Midbrain (tissue), 1 donor: ENCODE results near the gene ROM1.

Experiments used
- DNase-seq: peaks from one replicate; lab custom pipeline; 2025; lab: John Stamatoyannopoulos, UW

ROM1 gene

DNA sequence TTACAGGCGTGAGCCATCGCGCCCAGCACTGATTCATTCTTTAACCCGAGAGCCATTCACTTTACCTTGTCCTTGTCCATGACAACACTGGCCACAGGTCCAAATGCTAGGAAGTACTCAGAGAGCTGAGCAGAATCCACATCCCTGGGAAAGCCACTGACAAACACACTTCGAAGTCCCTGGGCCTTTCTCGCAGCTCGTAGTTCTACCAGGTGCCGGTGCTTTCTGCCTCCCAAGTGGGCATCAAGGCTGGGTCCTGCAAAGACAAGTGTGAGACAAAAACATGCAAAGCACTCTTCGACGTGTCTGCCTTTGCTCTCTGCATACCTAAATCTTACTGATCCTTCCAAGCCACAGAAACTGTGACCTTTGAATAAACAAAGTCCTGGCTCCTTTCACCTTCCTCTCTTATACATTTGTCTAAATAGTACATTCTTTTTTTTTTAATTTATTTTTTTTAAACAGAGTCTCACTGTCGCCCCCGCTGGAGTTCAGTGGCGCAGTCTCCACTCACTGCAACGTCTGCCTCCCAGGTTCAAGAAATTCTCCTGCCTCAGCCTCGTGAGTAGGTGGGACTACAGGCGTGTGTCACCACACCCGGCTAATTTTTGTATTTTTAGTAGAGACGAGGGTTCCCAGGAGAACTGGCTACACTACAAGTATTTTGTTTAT lies 24.0 kb upstream of the ROM1 start:
- no peak for DNase-seq

DNA sequence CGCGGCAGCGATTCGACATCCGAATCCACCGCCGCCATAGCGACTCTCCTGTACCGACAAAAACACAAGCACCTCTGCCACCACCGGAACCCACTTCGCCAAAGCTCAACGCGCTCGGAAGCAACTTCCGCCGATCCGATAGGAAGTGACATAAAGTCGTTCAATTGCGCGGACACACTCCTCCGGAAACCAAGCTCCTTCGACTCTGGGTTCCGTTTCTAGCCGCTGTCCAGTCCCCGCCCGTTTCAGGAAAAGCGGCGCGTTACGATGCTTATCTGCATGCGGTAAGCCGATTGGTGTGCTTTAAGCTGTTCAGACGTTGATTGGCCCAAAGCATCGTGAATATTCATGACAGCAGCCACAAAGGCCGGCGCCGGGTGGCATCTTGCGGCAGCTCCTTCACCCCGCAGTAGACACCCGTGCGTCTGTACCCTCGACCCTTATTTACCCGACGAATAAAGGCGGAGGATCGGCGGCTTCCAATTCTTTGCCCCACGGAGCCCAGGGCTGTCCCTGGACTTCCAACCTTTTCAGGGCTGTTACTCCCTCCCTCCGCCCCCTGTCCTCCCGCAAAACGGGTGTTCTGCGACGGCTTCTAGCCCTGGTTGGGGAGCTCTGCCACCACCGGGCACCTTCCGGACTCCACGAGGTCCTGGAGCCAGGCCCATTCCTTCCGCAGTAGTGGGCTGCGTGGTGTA lies 21.5 kb upstream of the ROM1 start, which contains the start of gene TUT1:
TUT1 (minus strand) TSS at position 76 of the 698 bp plus-strand sequence; CDS start at position 38, 38 bp downstream.
- DNase-seq: peak; percentile 99

DNA sequence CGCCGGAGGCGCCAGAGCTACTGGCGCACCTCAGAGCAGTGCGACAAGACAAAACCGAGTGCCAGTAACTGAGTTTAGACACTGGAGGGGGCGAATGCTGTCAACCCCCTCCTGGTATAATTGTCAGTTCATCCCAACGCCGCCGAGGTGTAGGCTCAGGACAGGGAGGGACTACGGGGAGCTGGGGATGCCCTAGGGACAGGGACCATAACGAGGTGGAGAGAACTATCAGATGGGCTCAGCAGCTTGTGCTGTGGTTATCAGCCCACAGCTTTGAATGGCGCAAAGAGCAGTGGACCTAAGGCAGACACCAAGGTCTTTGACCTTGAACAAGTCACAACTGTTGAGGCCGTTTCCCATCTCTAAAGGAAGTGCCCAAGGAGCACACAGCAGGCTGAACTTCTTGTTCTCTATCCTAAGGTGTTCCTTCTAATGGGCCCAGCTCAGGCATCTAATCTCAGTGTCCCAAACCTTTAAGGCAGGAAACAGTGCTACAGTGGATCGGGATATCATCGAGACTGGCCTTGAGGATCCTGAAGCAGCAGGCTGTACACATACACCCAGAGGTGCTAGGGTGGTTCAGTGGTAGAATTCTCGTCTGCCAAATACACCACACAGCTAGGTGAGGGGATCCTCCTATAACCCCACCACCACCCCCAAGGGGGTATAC lies 20.8 kb upstream of the ROM1 start:
- DNase-seq: peak; percentile 35

DNA sequence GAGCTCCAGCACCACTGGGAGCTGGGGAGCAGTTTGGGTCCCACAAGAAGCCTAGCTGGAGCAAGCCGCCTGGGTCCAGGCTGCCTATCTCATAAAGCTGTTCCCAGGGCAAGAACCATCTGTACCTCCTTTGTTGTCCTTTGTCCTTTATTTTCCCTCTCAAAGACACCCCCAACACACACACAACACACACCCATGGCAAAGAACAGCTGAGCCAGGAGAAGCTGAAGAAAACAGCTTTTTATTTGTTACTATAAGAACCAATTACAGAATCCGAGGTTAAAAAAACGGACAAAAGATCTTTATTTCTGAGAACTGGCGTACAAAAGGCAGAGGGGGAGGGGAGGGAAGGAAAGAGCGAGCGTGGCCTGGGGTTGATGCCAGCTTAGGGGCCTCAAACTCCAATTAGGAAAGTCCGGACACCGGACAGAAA lies 20.1 kb upstream of the ROM1 start:
- peak; percentile 63 for DNase-seq

DNA sequence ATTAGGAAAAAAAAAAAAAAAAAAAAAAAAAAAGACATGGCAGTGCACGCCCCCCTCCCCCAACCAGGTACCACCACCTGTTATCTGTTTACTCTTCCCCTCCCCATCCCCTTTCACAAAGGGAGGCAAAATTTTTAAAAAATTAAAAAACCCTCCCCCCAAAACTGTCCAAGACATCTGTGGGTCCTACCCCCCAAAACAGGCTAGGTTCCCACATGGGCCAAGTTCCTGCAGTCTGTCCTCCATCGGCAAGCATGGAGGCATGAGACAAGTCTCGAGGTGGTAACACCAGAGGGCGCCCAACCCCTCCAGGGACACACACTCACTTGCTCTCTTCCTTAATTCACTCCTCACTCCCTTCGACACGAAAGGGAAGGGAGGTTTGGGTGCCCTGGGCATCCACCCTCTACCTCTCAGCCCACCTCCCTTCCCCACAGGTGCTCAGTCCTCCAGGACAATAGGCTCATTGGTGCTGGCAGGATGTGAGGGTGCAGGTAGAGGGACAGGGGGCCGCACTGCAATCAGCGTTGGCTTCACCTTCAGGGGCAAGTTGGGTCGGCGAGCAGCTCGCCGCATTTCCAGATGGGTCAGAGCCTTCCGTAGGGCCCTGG lies 19.5 kb upstream of the ROM1 start:
- DNase-seq: peak; percentile 55

DNA sequence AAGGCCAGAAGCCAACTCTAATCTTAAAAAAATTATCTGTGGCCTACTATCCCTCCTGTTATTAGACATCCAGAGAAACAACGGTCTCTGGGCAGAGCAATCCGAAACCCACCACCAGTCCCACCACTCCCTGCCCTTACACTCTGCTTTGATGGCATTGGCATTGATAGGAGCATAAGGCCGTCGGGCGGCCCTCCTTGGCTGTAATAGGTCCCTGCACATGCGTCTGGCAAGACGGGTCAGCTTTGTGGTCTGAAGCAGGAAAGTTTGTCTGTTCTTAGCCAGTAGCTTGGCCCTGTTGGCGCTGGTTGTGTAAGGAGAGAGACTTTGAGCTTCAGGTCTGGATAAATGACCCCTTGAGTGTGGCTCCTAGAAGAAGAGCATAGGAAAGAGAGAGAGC lies 17.9 kb upstream of the ROM1 start:
- no peak for DNase-seq

DNA sequence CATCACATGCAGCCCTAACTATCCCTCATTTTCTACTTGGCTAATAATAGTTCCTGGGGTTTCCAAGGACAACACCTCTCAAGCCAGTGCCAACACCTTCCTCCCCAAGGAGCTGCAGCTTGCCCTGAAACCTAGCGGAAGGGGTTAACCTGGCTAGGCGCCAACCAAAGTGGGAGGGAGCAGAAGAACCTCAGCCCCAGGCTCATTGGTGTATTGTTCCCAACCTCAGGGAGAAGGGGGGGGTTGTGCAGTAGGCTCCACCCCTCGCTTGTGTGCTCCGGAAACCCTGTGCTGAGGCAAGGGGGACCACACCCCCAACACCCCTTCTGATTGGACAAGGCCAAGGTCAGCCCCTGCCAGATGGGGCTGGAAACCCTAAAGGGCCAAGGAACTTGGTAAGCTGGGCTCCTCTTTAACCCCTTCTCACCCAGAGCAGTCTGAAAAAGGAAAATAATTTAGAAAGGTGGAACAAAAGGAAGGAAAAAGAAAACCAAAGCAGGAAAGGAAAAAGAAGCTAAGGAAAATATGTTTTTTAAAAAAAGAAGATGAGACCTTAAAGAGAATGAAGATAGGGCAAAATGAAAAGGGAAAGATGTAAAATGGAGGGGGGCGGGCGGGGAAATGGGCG lies 13.9 kb upstream of the ROM1 start:
- DNase-seq: peak; percentile 89

DNA sequence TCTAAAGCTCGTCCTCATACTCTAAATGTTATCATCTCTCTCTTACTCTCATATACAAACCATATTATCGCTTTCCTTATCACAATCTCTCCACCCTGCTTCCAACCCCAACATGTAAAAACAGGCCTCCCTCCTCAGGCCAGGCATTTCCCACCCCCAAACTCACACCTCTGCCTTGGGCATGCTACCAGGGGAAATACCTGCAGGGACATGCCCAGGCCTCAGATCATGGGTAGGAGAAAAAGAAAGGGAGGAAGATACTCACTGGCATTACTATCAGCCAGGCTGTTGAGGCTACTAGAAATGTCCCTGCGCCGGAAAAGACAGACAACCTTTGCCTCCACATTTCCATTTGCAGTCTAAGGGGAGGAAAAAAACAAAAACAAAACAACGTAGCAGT lies 13.2 kb upstream of the ROM1 start:
- DNase-seq: no peak

DNA sequence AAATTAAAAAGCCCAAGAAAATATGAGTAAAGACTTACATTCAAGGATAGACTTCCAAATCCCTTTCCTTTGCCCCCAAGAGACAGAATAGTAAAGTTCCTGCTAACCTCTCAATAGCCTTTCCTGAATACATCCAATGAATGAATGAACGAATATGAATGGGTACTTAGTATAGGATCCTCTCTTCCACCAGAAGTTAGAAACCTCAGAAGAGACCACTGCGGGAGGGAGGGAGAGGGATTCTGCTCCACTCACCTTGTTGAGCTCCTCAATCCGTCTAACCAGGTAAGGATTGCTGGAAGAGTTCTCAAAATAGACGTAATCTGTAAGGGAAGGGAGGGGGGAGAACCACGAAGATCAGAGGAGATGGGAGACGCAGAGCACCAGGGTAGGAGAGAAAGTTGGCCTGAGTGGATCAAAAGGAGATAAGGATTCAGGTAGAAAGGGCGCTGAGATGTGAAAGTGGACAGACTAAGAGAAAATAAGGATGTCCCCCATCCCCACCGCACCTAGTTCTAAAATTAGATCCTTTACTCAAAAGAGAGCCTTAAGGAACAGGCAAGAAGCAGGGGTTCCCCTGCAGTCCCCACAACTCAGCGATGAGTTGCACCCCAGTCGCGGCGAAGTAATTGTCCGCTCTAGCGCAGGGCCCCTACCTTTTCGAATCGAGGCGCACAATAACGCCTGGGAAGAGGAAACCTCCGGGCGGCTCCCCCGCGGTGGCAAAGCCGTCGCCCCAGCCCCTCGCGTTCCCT lies 12.5 kb upstream of the ROM1 start:
- no peak for DNase-seq

DNA sequence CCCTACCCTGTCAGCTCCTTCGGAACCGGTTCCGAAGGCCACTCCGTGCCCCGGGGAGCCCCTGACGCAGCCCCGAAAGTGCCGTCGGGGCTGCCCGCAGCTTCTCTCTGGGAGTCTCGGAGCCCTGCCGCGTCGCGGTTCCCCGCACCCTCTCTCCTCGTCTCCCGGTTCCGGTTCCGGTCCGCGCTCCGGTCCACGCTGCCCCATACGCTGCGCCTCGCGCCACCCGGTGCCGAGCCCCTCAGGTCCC lies 12.0 kb upstream of the ROM1 start:
- DNase-seq: no peak

DNA sequence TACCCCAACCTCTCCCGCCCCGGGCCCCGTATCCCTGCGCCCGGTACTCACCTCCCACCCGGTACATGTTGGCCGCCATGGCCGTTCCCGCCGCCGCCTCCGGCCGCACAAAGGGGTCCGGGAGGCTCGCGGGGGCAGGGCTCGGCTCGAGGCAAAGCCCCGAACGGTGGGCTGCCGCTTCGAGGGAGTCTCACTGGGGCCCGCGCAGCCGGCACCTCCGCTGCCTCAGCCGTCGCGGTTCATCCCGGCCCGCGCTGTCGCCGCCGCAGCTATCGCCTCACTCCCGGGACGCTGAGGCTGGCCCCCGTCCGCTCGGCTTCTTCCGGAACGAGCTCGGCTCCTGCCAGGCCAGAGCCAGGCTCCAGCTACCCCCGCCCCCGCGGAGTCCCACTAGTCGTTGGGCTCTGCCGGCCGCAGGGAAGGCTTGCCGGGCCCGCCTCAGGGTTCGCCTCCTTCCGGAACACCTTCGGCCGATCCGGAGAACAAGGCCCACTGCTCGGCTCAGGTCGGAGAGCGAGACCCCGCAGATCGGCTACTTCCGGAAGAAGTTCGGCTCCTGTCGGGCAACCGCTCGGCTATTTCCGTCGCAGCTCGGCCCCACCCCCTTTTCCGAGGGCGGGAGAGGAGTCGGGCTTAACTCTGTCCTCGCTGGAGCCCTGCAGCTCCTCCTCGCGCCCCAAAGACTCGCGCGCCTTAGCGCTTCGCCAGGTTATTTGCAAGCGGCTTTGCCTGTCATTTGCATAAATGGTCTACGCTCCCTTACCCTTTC lies 11.5 kb upstream of the ROM1 start, which contains the start of gene MTA2:
MTA2 (minus strand) TSS at position 494 of the 769 bp plus-strand sequence; CDS start at position 79, 415 bp downstream.
- peak; percentile 98 for DNase-seq

DNA sequence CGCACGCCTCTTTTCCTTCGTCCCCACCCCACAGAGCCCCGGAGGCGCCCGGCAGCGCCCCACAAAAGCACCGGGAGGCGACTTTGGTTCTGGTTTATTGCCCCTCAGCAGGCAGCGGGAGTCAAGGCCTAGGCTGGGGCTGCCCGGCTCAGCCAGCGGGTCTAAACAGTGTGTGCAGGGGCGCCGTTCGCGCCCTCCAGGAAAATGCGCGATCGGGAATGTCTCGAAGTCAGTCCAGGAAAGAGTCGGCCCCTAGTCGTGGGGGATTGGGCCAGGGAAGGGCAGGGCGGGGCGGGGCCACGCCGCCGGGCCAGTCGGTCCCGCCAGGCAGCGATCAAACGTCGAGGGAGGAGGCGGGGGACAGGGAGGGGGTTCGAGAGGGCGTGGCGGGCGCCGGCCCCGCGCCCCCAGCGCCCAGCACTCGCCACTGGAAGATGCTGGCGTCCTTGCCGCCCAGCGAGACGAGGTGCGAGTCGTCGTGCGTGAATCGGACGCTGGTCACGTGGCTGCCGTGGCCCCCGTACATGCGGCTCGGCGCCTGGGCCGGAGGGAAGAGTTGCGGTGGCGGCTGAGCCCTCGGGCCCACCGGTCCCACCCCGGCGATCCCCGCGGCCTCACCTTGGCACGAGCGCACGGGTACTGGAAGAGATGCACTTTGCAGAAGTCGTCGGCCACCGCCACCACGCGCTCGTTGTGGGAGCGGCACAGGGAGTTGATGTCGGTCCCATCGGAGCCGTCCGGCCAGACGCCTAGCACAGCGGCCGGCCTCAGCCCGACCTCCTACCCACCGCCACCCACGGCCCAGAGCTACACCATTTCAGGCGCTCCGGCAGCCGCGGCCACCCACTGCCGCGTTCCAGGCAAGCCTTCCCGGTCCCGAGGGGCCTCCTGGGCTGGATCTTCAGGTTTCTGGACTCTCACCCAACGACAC lies 10.7 kb upstream of the ROM1 start:
- peak; percentile 85 for DNase-seq

DNA sequence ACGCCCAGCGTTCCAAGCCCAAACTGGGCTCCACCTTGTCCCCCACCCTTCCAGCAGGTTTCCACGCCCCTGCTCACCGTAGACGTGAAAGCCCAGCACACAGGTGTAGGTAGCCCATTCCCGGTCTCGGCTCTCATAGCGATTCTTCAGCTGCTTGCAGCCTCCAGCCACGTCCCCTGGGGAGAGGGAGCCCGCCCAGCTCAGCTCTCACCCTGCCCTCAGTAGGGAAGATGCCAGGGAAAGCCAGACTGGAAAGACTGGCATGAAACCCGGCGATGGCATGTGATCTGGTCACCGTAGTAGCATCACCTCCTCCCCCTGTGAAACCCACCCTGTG lies 10.0 kb upstream of the ROM1 start:
- DNase-seq: no peak

DNA sequence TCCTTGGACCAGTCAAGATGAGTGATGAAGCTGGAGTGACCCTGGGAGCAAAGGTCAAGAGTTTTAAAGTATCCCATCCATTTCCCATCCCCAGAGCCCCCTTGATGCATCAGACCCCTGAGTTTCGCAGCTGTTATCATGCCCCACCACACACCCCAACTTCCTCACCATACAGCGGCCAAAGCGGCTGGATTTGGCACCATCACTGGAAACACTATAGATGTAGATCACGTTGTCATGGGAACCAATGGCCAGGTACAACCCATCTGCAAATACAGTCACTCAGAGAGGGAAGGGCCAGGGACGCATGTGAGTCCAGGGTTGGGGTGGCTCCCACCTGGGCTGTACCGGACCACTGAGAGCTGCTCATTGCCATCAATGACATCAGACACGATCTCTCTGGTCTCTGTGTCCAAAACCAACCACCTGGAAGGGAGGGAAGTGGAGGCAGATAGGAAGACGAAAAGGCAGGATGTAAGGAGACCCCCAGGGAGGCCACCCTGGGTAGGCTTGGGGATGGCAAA lies 9.2 kb upstream of the ROM1 start:
- no peak for DNase-seq

DNA sequence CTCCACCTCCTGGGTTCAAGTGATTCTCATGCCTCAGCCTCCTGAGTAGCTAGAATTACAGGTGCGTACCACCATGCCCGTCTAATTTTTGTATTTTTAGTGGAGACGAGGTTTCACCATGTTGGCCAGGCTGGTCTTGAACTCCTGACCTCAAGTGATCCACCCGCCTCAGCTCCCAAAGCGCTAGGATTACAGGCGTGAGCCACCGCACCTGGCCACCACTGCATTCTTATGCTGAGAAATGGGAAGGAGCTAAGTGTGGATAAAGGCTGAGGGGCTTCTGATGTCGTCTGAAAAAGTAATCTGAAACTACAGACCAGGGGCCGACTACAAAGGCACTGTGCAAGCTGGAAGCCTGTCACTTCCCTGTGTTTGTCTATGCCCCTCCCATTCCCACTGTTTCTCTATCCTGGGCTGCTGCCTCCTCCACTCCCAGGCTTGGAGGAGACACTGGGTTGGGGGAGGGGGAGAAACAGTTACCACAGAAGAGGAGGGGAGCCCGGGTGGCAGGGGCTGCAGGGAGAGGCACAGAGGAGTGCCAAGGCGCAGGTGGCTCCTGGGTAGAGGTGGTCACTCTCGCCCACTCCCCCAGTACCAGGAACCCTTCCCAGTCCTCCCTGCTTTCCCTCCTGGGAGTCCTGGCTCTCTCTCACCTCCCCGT lies 8.5 kb upstream of the ROM1 start:
- DNase-seq: no peak

DNA sequence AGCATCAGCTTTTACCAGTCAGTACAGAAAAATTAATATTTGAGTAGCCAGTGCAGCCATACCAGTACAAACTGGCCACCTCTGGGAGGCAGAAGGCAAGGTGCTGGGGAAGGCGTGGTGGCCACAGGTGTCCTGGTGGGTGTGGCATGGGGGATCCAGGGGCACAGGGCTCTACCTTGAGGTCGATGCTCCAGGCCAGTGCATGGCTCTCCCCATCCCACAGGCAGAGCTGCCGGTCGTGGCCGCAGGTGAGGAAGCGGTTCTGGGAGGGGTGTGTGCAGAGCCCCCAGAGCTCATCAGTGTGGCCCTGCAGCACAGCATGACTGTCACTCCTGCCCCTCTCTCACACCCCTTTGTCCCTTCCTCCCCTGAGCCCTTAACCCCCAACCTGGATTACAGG lies 7.6 kb upstream of the ROM1 start:
- no peak for DNase-seq

DNA sequence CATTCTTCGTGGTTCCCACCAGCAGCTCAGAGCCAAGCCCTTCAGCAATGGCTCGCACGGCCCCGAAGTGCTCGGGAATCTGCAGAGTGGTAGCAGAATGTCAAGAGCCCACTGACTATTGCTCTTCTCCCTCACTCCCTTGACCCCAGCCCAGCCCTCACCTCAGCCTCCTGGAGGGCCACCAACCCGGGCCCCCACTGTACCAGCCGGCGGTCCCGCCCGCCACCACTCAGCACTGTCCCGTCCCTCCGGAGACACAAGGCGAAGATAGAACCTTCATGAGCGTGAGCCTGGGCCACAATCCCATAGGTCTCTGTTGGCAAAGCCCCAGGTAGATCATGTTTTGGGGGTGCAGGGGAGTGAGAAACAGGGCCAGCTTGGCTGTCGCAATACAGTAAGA lies 7.2 kb upstream of the ROM1 start:
- DNase-seq: no peak

DNA sequence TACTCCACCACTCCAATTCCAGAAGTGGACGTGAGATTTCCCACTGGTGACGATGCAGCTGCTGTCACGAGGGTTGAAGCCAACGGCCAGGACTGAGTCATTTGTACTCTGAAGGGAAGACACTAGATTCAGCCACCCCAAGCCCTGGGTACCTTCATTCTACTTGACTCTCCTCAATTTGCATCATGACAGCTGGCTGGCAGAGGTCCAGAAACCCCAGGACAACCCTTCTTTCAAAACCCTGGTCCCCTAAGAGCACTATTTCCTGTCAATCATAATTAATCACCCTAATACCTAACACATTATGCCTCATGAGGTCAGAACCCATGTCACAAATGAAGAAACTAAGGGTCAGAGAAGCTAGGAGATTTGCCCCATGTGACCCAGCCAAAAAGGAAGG lies 5.3 kb upstream of the ROM1 start:
- no peak for DNase-seq

DNA sequence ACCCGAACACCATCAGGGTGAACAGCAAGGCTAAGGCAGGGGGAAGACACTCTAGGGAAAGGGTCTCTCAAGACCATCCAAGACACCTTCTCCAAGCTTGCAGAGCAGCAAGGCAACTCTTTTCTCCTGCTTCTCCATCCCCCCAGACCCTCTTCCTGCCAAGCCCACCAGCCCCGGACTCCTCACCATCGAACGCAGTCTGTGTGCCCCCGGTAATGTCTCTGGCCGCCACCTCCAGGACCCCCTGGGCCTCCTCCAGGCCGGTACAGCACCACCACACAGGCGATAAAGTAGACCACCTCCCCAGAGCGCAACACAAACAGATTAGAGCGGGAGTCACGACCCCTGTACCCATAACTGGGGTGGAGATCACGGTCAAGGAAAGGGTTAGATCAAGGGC lies 4.3 kb upstream of the ROM1 start:
- no peak for DNase-seq
